Urinary bladder (tissue), 4 donors: ENCODE results near the gene ZPBP2. TPM values are rescaled to one million over a fixed set of nuclear protein-coding genes. Genes with fewer than 3 reads are reported as not detected.
"Not testable (repeated sequence)": the region's sequence is repeated elsewhere in the genome, so short reads cannot be mapped to it uniquely, and the experiment has no call there.

ENCODE experiments used
- DNase-seq: peaks from one replicate; pipeline ENCODE4 v3.0.0-alpha.2; 2015; ENCODE audit errors: extremely low spot score
- H3K27ac ChIP-seq: one replicate; pipeline ENCODE4 v1.5.1; 2013; ENCODE audit warnings: low read depth, mild to moderate bottlenecking, moderate library complexity
- H3K36me3 ChIP-seq: one replicate; pipeline ENCODE4 v1.6.1; 2013; ENCODE audit warnings: mild to moderate bottlenecking, moderate library complexity; ENCODE audit not compliant: insufficient read depth
- H3K4me1 ChIP-seq: one replicate; pipeline ENCODE4 v1.6.1; 2013; ENCODE audit warnings: mild to moderate bottlenecking, moderate library complexity; ENCODE audit not compliant: insufficient read depth
- H3K4me3 ChIP-seq: one replicate; pipeline ENCODE4 v1.5.1; 2013; ENCODE audit warnings: low read depth, low read length
- WGBS: extraction: QIAGEN DNeasy Blood & Tissue Kit; methylation state at CpG from one replicate; pipeline ENCODE4 v1.1.7; 2013; 5-methylcytosine and 5-hydroxymethylcytosine counted together
- polyA plus RNA-seq: library from polyadenylated mRNA; stranded (reverse); fragments of 200-250 nt; gene quantifications from one replicate; pipeline ENCODE4 v1.2.3, GENCODE V29; 2013
- total RNA-seq: library from RNA; depleted of rRNA; stranded (reverse); fragments of >200 nt; gene quantifications from one replicate; pipeline ENCODE4 v1.2.3, GENCODE V29; 2014
- donor health status: healthy with polysubstance abuse.
- donor health status: healthy.

Gene ZPBP2
- total and polyA plus RNA-seq, 2 donors = 0.06 TPM; not detected in 1

DNA sequence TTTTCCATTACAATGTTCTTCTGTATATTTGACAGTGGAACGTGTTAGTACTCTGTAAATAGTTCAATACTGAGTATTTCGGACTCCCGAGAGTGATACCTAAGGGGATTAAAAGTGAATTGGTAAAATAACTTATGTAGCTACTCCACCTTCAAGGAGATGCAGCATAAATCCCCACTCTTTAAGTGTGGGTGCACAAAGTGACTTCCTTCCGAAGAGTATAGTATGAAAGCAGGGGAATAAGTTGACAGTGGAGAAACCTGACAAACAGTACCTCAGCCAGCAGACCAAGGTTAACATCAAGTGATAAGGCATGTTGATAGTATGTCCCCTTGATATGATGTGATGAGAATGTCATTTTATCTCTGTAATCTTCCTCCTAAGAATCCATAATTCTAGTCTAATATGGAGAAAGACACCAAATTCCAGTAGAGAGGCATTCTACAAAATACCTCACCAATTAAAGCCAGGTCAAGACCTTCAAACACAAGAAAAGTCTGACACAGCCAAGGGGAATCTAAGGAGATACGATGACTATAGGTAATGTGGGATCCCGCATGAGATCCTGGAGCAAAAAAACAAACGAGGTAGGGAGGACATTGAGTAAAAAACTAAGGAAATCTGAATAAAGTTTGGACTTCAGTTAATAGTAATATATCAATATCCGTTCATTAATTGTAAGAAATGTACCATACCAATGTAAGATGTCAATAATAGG lies 1.8 kb upstream of the ZPBP2 start:
- WGBS = 85% methylated on average over 8 of the region's 8 CpGs
- no peak overlapping the region for H3K4me3 ChIP-seq
- H3K36me3 ChIP-seq = no peaks in the 10 kb centered on the region
- H3K27ac ChIP-seq = no peak overlapping the region
- no peaks in the 10 kb centered on the region for H3K4me1 ChIP-seq
- DNase-seq = no peak

DNA sequence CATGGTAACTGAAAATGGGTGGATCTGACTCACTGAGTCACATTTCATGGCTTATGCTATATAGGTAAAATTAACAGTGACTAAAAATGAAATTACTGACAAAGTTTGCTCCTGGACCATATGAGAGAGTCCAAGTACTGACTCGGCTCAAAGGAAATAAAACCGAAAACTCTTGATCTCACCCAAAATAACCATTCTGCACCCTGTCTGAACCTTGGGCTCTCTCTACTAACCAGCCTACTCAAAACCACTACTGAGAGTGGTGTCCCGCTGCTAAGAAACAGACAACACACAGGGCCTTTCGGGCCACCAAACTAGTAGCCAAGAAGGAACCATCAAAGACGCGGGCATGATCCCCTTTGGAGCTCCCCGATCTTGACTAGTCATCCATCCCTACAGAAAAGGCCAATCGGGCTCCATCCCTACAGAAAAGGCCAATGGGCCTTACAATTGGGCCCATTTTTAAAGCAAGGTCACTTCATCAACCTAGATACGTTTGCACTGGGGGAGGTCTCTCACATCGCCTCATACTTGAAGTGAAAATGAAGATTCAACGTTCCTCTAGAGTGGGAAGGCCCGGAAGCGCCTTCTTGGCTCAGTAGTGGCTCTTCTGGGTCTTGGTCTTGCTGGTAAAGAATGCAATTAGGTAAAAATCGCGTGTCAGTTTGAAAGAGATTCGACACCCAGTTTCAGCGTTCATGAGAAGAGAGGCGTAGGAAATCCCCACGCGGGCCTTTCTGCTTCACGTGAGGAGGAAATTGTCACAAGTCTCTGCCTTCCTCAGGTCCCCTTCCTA lies 720 bp upstream of the ZPBP2 start:
- no peak for DNase-seq
- H3K4me3 ChIP-seq = no peak overlapping the region
- H3K36me3 ChIP-seq = no peaks in the 10 kb centered on the region
- no peak overlapping the region for H3K27ac ChIP-seq
- WGBS = 82% methylated on average over 21 of the region's 21 CpGs
- H3K4me1 ChIP-seq = no peaks in the 10 kb centered on the region

DNA sequence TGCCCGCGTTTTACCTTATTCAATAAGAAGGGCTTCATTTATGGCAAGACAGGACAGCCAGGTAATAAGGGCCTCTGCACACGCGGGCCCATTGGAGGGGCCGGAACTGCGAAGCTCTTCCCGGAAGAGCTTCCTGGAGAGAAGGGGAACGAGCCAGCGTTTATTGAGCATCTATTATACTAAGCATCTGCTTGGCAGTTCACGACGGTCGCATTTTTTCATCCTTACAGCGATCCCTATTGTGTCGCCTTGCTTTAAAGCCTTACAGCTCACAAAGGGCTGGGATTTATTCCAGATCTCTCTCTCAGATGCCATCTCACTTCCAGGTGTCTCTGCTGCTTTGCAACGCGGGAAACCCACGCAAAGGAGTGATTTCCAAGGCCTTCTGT lies 546 bp downstream of the ZPBP2 start:
- no peak overlapping the region for H3K27ac ChIP-seq
- no peaks in the 10 kb centered on the region for H3K36me3 ChIP-seq
- no peak for DNase-seq
- H3K4me1 ChIP-seq = no peaks in the 10 kb centered on the region
- H3K4me3 ChIP-seq = no peak overlapping the region
- WGBS = 74% methylated on average over 17 of the region's 17 CpGs

DNA sequence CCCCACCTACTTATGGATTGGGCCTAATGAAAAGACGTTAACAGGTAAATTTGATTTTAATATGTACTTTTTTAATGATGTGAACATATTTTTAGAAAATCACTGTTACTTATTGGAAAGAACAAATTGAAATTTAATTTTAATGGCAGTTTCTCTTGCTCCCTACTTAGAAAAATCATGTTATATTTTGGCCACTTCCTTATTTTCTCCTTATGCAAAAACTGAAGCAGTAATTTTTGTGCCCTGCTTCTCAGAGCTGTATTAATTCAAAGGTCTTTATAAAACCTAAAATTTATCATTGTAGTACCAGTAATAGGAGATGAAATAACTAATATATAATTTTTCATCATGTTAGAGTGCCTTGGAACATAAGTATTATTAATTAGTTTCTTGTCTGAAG lies 2.8 kb downstream of the ZPBP2 start:
- H3K27ac ChIP-seq = no peak overlapping the region
- H3K4me3 ChIP-seq = no peak overlapping the region
- no peaks in the 10 kb centered on the region for H3K4me1 ChIP-seq
- DNase-seq = no peak
- H3K36me3 ChIP-seq = no peaks in the 10 kb centered on the region
- WGBS = 92% methylated on average over 1 of the region's 1 CpG

DNA sequence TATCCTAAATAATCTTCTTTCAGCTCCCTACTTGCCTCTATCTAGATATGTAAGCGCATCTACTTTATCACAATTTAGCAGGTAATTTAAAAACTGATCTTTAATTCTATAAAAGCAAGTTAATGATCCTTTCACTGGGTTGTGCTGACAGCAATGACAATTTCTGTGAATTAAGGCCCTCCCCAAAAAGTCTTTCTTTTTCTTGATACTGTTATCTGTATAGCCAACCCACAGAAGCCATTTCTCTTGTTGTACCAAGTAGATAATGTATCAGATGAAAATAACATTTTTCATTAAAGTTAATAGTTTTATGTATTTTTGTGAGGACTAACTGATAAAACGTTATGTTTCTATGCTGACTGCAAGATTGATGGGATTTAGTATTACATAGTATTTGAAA lies 3.8 kb downstream of the ZPBP2 start:
- 54% methylated on average over 2 of the region's 2 CpGs for WGBS
- no peak overlapping the region for H3K4me3 ChIP-seq

DNA sequence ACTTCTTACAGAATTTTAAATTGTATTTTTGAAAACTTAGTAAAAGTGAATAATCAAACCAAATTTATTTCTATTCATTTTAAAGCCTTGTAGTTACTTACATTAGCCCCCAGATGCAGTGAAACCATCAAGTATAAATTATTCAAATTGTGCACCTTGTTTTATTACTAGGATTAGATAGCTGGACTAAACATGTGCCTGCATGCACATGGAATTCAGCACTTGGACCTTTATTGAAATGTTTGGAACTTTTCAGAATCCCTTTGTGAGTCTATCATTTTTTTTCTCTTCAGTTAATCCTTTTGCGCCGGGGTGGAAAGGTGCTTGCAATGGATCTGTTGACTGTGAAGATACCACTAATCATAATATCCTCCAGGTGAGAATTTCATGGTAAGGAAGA lies 4.7 kb downstream of the ZPBP2 start:
- no peaks in the 10 kb centered on the region for H3K4me1 ChIP-seq
- no peaks in the 10 kb centered on the region for H3K36me3 ChIP-seq
- no peak overlapping the region for H3K4me3 ChIP-seq
- 73% methylated on average over 2 of the region's 2 CpGs for WGBS
- no peak overlapping the region for H3K27ac ChIP-seq
- DNase-seq = no peak

More for the DNA sequence above, 3.8 kb downstream of the ZPBP2 start:
- Histone ChIP-seq H3K4me1 (no peaks in the 10 kb centered on the region), H3K27ac (no peak overlapping the region), H3K36me3 (no peaks in the 10 kb centered on the region)
- DNase-seq = no peak

DNA sequence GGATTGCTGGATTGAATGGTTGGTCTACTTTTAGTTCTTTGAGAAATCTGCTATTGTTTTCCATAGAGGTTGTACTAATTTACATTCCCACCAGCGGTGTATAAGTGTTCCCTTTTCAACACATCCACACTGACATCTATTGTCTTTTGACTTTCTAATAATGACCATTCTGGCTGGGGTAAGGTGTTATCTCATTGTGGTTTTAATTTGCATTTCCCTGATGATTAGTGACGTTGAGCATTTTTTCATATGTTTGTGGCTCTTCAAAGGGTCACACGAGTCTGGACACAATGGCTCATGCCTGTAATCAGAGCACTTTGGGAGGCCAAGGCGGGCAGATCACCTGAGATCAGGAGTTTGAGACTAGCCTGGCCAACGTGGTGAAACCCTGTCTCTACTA lies 18.1 kb downstream of the ZPBP2 start:
- not testable (repeated sequence) for DNase-seq, H3K4me1 ChIP-seq, H3K27ac ChIP-seq, H3K4me3 ChIP-seq, H3K36me3 ChIP-seq
- WGBS = 63% methylated on average over 5 of the region's 5 CpGs

DNA sequence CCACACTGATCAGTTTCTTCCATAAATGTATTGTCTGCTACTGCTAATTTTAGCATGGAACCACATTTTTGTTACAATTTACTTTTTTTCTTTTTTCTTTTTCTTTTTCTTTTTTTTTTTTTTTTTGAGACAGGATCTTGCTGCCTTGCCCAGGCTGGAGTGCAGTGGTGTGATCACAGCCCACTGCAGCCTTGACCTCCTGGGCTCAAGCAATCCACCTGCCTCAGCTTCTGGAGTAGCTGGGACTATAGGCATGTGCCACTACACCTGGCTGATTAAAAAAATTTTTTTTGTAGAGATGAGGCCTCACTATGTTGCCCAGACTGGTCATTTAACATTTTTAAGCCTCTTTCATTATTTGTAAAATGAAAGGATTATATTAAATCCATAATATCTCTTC lies 19.1 kb downstream of the ZPBP2 start:
- no peaks in the 10 kb centered on the region for H3K36me3 ChIP-seq
- DNase-seq = no peak
- no peaks in the 10 kb centered on the region for H3K4me1 ChIP-seq
- H3K4me3 ChIP-seq = no peak overlapping the region
- no peak overlapping the region for H3K27ac ChIP-seq

DNA sequence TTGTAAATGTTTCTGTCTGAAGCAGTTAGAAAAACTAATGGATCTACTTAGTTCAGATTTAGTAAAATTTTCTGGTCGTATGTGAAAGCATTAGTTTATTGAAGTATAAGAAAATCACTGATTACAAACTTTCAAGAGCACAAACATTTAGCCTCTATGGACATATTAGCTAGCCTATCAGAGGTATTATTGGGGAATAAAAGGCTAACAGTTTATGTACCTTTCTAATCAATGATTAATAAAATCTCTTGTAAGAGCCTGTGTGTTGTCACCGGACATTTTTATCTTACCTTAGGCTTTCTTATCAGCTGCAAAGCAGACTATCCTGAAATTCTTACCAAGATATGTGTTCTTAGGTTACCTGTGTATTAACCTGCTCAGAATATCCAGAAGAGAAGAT lies 21.2 kb downstream of the ZPBP2 start:
- WGBS = 37% methylated on average over 2 of the region's 2 CpGs
- no peak overlapping the region for H3K27ac ChIP-seq

DNA sequence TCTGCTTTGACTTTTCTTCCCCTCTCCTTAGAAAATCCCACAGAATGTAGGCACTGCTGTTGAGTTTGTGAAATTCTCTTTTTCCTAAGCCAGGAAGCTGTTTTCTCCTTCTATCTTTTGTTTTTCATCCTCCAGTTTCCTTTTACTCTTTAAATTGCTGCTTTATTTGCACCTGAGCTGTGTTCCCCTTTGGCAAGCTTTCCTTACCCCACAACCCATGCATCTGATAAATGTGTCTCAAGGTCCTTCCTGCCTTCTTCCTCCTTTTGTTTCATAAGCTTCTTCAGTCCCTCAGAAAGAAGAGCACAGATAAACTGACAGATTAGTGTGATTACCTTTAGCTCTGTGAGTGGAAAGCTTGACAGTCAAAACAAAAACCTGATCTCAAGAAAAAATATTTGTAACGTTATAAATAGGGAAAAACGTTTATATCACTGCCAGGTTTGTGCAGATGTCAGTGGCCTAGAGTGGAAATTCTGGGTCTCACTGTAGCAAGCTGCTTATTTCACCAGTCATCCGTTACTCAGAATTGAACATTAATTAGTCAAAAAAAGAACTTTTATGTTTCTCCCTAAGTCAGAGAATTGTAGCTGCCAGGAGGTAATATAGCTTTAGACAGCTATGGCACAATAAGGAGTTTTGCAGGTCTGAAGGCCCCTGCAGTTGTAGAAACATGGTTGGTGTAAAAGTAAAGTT lies 26.8 kb downstream of the ZPBP2 start:
- WGBS = 22% methylated on average over 3 of the region's 3 CpGs
- no peak for DNase-seq
- Histone ChIP-seq H3K4me1 (no peaks in the 10 kb centered on the region), H3K27ac (no peak overlapping the region), H3K36me3 (no peaks in the 10 kb centered on the region), H3K4me3 (no peak overlapping the region)

More for the DNA sequence above, 21.2 kb downstream of the ZPBP2 start:
- Histone ChIP-seq H3K4me1 (no peaks in the 10 kb centered on the region), H3K36me3 (no peaks in the 10 kb centered on the region), H3K4me3 (no peak overlapping the region)
- no peak for DNase-seq

DNA sequence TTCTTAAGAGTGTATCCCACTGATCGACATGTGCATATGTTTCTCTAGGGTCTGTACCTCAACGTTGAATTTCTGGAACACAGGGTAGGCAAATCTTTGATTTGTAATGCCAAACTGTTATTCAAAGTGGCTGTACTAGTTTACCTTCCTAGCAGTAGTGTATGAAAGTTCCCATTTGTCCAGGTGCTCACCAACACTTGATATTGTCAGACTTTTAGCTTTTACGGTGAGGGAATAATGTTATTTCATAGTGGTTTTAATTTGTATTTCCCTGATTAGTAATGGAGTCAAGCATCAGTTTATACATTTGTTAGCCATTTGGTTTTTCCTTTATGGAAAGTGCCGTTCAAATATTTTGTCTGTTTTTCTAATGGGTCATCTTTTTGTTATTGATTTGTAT lies 30.1 kb downstream of the ZPBP2 start:
- no peak overlapping the region for H3K4me3 ChIP-seq
- DNase-seq = no peak
- WGBS = 95% methylated on average over 4 of the region's 4 CpGs
- H3K4me1 ChIP-seq = no peaks in the 10 kb centered on the region
- H3K36me3 ChIP-seq = no peaks in the 10 kb centered on the region
- H3K27ac ChIP-seq = no peak overlapping the region

DNA sequence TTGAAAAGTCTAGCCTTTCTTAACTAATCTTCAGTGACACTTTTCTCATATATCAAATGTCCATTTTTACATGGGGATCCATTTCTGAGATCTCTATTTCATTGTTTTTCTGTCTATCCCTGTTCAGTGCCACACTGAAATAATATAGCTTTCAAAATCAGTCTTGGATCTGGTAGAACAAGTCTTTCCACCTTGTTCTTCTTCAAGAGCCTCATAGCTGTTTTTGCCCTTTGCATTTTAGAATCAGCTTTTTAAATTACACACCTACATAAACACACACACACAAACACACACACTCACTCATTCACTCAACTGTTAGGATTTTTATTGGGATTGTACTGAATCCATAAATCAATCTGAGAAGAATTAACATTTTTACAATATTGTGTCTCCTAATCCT lies 31.2 kb downstream of the ZPBP2 start:
- H3K36me3 ChIP-seq = no peaks in the 10 kb centered on the region
- H3K4me1 ChIP-seq = no peaks in the 10 kb centered on the region
- no peak overlapping the region for H3K4me3 ChIP-seq
- H3K27ac ChIP-seq = no peak overlapping the region
- DNase-seq = no peak

DNA sequence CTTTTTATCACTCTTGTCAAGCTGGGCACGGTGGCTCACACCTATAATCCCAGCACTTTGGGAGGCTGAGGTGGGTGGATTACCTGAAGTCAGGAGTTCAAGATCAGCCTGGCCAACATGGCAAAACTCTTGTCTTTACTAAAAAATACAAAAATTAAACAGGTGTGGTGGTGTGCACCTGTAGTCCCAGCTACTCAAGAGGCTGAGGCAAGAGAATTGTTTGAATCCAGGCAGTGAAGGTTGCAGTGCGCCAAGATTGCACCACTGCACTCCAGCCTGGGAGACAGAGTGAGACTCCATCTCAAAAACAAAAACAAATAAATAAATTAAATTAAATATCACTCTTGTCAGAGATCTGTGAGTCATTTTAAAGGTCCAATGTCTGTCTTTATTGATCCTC lies 34.0 kb downstream of the ZPBP2 start:
- H3K36me3 ChIP-seq, H3K4me1 ChIP-seq, DNase-seq, H3K4me3 ChIP-seq, H3K27ac ChIP-seq: not testable (repeated sequence)
- 90% methylated on average over 2 of the region's 2 CpGs for WGBS
